ENCODE results near the gene ZNF90.

- no peak for TF ChIP-seq POLR2A (IDR thresholded peaks at IDR 0.05)
- no peak for TF ChIP-seq POLR2AphosphoS5 (IDR thresholded peaks at IDR 0.05)
- no peak for TF ChIP-seq CTCF (IDR thresholded peaks at IDR 0.05)
- no peak for TF ChIP-seq EP300 (IDR thresholded peaks at IDR 0.05)
Observed at GRCh38 chr19:20080656-20081055, 2.9 kb downstream of the ZNF90 start.
